GM21717 (cell line): ENCODE data around the gene CHST7.
"Not testable (repeated sequence)": the region's sequence is repeated elsewhere in the genome, so short reads cannot be mapped to it uniquely, and the experiment has no call there.

Experiments
- ATAC-seq: cut with Tn5 transposase; IDR thresholded peaks from one replicate; pipeline ENCODE4 v1.9.1; 2021; ENCODE audit warnings: mild to moderate bottlenecking, moderate library complexity; ENCODE audit not compliant: unreplicated experiment

Gene CHST7

DNA sequence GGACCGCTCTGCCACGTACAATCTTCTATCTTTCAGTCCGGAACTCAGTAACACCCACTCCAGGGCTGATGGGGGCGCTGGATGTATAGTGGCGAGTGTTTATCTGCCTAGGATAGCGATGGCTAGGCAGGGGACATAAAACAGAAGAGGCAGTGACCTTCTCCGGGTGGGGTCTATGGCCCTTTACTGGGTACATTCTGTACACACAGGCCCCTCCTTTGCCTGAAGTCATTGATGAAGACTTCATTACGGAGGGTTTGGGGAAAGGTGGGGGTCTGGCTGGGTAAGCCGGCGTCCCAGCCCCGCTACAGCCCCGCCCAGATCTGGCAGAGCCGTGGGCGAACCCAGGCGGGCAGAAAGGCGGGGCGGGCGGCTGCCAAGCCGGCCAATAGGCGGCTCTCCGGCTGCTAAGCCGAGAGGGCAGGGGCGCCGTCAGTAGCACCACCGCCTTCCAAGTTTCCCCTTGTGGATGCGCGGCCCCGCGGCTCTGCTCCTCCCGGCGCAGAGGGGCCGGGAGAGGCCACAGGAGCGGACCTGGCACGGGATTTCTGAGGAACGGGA, at the start of gene CHST7:
Gene CHST7 (plus strand): TSS at position 435 of the 561 bp plus-strand sequence. CDS start 167 bp downstream, outside the sequence.
- peak; percentile 34 for ATAC-seq

DNA sequence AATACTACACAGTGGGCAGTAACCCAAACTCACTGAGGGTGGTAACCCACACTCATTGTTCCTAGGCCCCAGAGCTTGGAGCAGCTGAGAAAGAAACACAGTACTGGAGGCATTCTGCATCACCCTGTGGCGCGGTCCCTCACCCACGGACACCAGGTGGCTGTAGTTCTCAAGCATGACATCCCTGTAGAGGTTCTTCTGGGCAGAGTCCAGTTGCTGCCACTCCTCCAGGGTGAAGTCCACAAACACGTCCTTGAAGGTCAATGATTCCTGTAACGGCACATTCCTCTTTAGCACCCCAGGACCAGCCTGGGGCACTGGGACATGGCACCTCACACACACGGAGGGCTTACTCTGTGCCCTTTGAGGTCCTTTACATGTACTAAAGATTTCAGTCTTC, 44.9 kb upstream of the CHST7 start:
- not testable (repeated sequence) for ATAC-seq

- not testable (repeated sequence) for ATAC-seq
Measured at GRCh38 chrX:46529740-46530403, 43.7 kb upstream of the CHST7 start.

GRCh38 chrX:46530404-46530908, 43.1 kb upstream of the CHST7 start:
- not testable (repeated sequence) for ATAC-seq

DNA sequence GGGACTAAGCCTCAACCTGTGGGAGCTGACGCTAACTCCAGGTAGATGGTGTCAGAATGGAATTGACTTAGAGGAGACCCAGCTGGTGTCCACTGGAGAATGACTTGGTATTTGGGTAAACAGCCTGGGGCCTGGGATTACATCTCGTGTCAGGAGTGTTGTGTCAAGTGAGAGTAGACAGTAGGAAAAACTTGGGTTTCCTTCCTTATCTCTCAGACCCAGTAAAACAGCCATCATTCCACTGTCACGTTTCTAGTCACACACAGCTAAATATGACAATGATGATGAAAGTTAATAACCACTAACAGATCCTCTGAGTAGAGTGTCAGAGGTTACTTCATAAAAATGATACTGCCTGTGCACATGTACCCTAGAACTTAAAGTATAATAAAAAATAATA, 42.1 kb upstream of the CHST7 start:
- no peak for ATAC-seq

GRCh38 chrX:46543441-46543840, 30.1 kb upstream of the CHST7 start:
- no peak for ATAC-seq

- ATAC-seq = not testable (repeated sequence)
Measured at GRCh38 chrX:46544527-46544926, 29.0 kb upstream of the CHST7 start.

- peak; percentile 84 for ATAC-seq
Measured at GRCh38 chrX:46545111-46546005, 28.2 kb upstream of the CHST7 start, which contains the start of gene ZNF674. TSS of gene ZNF674 (minus strand) at chrX:46545421. CDS start at chrX:46542087, 3,334 bp downstream.

DNA sequence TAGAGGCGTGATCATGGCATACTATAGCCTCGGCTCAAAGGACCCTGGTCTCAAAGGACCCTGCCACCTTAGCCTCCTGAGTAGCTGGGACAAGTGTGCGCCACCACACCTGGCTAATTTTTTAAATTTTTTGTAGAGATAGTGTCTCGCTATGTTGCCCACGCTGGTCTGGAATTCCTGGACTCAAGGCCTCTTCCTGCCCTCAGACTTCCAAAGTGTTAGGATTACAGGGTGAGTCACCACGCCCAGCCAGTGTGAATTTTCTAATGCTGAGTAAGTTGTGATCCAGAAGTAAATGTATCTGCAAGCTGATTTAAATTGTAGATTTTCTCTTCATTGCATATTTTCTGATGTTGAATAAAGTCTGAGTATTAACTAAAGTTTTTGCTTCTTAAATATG, 25.7 kb upstream of the CHST7 start:
- ATAC-seq = no peak

GRCh38 chrX:46549914-46550313, 23.7 kb upstream of the CHST7 start:
- no peak for ATAC-seq

DNA sequence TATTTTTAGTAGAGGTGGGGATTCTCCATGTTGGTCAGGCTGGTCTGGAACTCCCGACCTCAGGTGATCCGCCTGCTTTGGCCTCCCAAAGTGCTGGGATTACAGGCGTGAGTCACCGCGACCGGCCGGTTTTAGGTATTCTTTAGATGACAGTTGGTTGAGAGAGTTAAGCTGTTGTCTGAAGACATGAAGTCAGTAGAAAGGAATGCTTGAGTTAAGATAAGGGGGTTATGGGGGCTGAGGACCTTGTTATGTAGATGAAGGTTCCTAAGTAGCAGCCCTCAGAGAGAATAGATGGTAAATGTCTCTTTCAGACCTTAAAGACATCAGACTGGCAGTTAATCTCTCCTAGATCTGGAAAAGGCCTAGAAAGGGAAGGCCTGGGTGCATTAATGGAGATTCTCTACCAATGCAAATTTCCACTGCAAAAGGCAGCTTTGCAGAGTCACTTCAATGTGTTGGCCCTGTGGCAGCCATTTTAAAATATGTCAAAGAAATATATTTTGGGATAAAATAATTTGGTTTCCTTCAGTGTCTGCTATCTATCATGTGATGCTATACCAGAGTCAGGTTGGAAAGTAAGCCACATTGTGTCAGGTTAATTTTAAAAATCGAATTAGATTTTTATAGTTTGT, 22.0 kb upstream of the CHST7 start:
- no peak for ATAC-seq

DNA sequence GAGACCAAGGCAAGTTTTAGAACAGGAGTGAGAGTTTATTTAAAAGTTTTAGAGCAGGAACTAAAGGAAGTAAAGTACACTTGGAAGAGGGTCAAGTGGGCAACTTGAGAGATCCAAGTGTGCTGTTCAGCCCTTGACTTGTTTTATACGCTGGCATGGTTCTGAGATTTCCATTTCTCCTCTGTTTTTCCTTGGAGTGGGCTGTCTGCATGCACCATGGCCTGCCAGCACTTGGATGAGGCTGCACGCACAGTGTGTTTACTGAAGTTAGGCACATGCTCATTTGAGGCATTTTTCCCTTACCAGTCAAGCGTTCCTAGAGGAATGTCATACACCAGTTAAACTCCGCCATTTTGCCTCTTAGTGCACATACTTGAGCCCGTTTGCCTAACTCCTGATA, 19.6 kb upstream of the CHST7 start:
- no peak for ATAC-seq

GRCh38 chrX:46554942-46555341, 18.6 kb upstream of the CHST7 start:
- no peak for ATAC-seq

GRCh38 chrX:46559062-46559461, 14.5 kb upstream of the CHST7 start:
- no peak for ATAC-seq

DNA sequence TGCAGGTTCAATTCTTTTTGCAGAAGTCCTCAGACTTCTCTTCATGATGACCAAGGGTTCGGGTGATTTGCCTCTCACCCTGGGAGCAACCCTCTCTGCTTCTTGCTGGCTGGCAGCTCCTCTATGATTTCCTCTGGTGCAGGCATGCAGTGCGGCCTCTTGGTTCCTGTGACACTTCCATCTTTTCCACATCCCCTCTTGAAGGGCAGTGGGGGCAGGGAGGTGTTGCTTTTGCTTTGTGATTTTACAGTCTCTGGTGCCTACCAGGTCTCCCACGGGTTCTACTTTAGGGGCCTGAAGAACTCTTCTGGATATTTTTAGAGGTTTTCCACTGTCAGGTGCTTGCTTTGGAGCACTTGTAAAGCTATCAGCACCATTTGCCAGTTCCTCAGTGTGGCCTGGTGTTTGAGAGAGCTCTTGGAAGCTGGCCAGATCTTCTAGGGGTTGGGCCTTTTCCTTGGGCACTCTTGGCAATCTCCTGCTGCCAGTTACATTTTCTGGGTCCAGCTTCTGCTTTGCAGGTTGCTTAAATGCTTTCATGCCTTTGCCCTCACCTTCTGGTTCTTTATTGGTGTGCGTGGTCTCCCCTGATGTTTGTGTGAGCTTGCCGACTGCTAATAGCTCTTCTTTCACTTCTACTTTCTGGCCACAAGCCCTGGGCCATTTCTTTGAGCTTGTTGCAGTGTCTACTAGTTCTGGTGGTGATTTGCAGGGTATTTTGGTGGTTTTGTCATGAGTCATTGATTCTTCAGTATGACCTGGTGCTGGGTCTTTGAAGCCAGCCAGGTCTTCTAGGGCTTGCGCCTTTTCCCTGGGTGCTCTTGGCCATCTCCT, 11.5 kb upstream of the CHST7 start:
- peak; percentile 96 for ATAC-seq

GRCh38 chrX:46567388-46567787, 6.2 kb upstream of the CHST7 start:
- no peak for ATAC-seq

DNA sequence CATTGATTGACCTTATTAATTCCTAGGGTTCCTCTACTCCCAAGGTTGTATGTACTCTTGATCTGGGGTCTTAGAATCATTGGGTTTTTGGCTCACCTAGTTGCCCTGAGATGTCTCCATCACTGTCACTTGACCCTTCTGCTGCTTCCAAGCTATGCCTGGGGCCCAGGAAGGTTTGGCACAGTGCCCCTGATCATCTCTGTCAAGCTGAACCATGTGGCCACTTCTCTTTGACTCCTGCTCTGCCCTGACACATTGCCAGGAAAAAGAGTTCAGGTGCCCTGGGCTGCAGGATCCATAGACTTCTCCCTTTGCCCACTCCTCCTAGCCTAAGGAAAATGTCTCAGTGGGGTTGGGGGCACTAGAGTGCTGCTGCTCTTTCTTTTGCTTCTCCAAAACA, 3.9 kb upstream of the CHST7 start:
- ATAC-seq = no peak

DNA sequence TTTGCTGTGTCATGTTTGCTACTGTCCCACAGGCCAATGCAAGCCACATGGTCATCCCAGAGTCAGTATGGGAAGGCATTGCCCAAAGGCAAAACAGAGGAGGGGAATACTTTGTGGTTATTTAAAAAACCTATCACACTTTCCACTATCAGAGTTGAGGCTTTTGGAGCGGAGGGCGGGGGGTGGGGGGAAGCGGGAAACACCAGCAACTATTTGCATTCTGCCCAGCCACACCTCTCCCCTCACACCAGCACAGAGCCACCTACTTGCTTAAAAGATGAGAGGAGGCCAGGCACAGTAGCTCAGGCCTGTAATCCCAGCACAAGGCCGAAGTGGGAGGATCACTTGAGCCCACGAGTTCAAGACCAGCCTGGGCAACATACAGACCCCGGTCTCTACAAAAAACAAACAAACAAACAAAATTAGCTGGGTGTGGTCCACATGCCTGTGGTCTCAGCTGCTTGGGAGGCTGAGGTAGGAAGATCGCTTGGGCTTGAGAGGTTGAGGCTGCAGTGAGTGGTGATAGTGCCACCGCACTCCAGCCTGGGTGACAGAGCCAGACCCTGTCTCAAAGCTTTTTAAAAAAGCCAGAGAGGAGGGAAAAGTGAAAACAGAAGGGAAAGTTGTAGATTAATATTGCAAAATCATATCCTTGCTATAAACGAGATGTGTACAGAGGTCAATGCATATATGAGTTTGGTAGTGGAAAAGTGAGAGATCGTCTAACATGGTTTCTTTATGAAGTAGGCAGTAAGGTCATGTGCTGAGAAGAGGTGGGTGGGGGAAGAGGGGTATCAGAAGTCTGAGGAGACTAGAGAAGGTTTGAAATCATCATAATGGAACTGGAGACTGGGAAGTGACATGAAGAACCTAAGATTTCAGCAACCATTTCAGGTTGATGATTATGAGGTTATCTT, 1.9 kb upstream of the CHST7 start:
- ATAC-seq = peak; percentile 32

GRCh38 chrX:46572340-46572936, 1.1 kb upstream of the CHST7 start:
- peak; percentile 40 for ATAC-seq
